Activated effector memory CD4-positive, alpha-beta T cell treated with anti-CD3 and anti-CD28 coated beads, Interleukin-2, amount 50 U/mL, for 16 hours (primary cell): ENCODE results near the gene TSTD1.
"Not testable (repeated sequence)": the region's sequence is repeated elsewhere in the genome, so short reads cannot be mapped to it uniquely, and the experiment has no call there.

ENCODE experiments used
- DNase-seq: peaks from one replicate; pipeline ENCODE4 v3.0.0-alpha.2; 2020

TSTD1 gene

DNA sequence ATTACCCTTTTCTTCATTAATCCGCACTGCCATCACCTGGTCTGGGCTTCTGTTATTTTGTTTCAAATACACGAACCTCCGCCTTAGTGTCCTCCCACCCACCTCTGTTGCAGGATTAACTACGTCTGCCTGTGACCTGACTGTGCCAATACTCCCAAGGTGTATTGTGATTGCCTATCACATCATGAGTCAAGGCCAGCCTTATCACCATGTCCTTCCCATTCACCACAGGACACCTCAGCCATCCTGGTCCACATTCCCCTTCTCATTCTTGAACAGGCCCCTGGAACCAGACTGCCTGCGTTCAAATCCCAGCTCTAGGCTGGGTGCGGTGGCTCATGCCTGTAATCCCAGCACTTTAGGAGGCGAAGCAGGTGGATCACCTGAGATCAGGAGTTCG lies 32.2 kb downstream of the TSTD1 start:
- no peak for DNase-seq

DNA sequence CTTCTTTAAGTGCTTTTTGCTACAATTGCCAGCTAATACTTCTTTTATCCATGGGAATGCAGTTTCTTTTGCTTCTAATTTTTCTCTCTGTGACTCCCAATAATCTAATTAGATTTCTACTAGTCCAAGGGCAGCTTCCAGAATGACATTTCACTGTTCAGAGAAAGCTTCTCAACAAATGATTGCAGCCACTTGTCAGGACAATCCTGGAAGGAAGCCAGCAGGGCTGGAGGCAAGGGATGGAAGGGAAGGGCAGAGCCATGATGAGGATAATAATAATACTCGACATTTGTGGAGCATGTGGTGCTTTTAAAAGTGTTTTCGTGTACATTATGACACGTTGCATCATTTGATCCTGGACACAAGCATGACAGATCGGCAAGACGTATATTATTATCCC lies 37.2 kb downstream of the TSTD1 start:
- DNase-seq, result no peak

DNA sequence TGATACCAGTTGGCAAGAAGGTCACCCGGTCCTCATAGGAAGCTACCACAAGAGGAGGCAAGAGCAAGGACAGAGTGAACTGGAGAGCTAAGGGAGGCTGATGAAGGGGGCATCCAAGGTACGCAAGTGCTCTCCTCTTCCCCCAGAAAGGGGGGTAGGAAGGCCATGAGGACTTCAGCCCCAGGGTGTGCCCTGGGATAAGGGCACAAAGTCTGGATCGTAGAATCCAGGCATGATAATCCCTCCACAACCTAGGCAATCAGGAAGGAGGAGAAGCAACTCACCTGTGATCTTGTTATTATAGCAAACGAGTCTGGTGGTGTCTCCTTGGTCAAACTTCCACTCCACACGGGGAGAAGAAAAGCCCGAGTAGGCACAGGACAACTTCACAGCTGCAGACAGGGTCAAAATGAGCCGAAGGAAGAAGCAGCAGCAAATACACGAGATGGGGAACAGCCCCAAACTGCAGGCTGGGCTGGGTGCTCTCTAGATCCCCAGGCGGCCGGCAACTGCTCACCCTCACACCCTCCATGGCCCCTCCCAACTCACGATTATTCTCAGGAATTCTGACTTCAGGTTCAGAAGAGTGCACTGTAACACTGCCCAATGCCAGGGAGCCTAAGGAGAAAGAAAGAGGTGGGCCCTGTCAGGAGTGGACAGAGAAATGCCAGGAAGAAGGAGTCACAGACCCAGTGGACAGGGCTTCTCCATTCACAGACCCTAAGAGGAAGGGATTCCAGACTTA lies 37.9 kb downstream of the TSTD1 start:
- DNase-seq, result no peak

GRCh38 chr1:160999376-160999775 lies 39.4 kb downstream of the TSTD1 start:
- no peak for DNase-seq

GRCh38 chr1:160997323-160998038 lies 41.3 kb downstream of the TSTD1 start:
- peak; percentile 80 for DNase-seq

DNA sequence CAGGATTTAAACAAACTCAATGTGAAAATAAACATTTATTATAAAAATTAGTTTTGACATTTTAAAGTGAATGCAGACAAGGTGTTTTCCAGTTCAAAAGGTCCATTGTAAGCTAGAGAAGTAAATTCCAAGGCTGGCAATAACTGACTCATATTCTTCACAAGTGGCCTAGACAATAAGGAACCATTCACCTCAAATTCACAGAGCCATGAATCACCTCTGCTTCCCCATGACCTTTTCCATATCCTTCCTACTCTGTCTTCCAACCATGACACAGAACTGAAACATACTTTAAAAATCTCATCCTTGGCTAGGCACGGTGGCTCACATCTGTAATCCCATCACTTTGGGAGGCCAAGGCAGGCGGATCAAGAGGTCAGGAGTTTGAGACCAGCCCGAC lies 42.6 kb downstream of the TSTD1 start:
- no peak for DNase-seq

DNA sequence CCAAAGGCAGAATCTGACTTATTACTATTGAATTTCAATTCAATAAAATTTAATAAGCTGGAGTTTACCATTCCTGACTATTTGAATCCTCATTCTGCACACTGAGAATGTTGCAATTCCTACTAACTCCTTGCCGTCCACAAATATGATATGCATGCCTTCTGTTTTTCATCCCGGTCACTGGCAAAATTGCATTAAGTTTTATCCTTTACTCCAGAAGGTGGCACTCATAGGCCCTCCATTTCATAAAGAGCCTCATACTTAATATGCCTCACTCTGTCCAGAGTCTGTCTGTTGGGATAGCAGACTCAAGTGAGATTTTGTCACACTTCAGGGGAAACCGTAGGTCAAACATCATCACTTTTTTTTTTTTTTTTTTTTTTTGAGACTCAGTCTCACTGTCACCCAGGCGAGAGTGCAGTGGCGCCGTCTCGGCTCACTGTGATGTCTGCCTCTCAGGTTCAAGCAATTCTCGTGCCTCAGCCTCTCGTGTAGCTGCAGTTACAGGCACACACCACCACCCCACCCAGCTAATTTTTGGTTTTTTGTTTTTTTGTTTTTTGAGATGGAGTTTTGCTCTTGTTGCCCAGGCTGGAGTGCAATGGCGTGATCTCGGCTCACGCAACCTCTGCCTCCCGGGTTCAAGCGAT lies 45.1 kb downstream of the TSTD1 start:
- DNase-seq, result no peak

DNA sequence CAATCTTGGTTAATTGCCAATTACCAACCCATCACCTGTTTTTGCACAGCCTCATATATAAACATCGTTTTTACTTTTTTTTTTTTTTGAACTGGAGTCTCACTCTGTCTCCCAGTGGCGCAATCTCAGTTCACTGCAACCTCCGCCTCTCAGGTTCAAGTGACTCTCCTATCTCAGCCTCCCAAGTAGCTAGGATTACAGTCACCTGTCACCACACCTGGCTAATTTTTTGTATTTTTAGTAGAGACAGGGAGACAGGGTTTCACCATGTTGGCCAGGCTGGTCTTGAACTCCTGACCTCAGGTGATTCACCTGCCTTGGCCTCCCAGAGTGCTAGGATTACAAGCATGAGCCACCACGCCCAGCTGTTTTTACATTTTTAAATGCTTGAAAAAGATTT lies 46.7 kb downstream of the TSTD1 start:
- DNase-seq, result not testable (repeated sequence)
